ENCODE results near the gene SLMAP.

SLMAP gene
- total RNA-seq, result 90.2 to 136 (median 112) reads per million in 9 experiments

GRCh38 chr3:57755741-57756527, at the start of gene SLMAP:
SLMAP (plus strand) TSS chr3:57756309; CDS start chr3:57757652, 1,343 bp downstream.
- Mint-ChIP-seq H3K4me3 (peak within 1 kb of the TSS; percentile 94 to 96), H3K9me3 (no peaks in the 10 kb centered on the region), H3K36me3 (ENCODE audit: insufficient read depth) (peaks cover 26% of the 10 kb centered on the region), H3K27ac (peak within 1 kb of the TSS; percentile 93 to 95), H3K4me1 (ENCODE audit: low read depth in 2 of 2) (peaks cover 24 to 33% of the 10 kb centered on the region in 2 donors), H3K27me3 (no peaks in the 10 kb centered on the region)
- DNase-seq (peak; percentile 93 to 96 (median 94)), ATAC-seq (replicated peaks) (peak; percentile 95)

DNA sequence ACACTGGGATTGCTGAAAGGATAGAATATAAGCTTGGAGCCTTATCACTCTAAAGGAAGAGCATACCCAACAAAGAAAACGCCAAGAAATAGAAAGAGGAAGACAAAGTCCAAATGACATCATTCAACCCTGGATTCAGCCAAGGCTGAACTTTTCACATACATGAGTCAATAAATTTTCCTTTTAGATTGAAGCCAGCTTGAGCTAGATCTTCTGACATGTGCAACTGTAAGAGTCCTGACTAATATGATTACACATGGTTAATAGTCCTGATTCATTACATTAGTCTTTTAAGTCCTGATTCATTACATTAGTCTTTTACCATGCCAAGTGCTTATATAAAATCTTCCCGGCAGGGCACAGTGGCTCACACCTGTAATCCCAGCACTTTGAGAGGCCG, 49.6 kb upstream of the SLMAP start:
- Mint-ChIP-seq H3K9me3 (no peaks in the 10 kb centered on the region), H3K27me3 (no peaks in the 10 kb centered on the region), H3K27ac (no peak overlapping the region), H3K4me3 (no peak overlapping the region), H3K36me3 (ENCODE audit: insufficient read depth) (no peaks in the 10 kb centered on the region), H3K4me1 (ENCODE audit: low read depth in 2 of 2) (no peaks in the 10 kb centered on the region)
- ATAC-seq (replicated peaks), result no peak
- no peak for DNase-seq

GRCh38 chr3:57709031-57709430, 47.1 kb upstream of the SLMAP start:
- Mint-ChIP-seq H3K9me3 (no peaks in the 10 kb centered on the region), H3K4me3 (no peak overlapping the region), H3K27me3 (no peaks in the 10 kb centered on the region), H3K27ac (no peak overlapping the region), H3K36me3 (ENCODE audit: insufficient read depth) (no peaks in the 10 kb centered on the region), H3K4me1 (ENCODE audit: low read depth in 2 of 2) (no peaks in the 10 kb centered on the region)
- DNase-seq (no peak), ATAC-seq (replicated peaks) (no peak)

- Mint-ChIP-seq H3K36me3 (ENCODE audit: insufficient read depth) (no peaks in the 10 kb centered on the region), H3K4me1 (ENCODE audit: low read depth in 2 of 2) (no peaks in the 10 kb centered on the region), H3K27ac (no peak overlapping the region), H3K4me3 (no peak overlapping the region), H3K27me3 (no peaks in the 10 kb centered on the region), H3K9me3 (no peaks in the 10 kb centered on the region)
- no peak for DNase-seq
- no peak for ATAC-seq (replicated peaks)
These were observed 46.5 kb upstream of the SLMAP start for GRCh38 chr3:57709559-57709958.

- Mint-ChIP-seq H3K27ac (no peak overlapping the region), H3K4me1 (ENCODE audit: low read depth in 2 of 2) (no peaks in the 10 kb centered on the region), H3K36me3 (ENCODE audit: insufficient read depth) (peaks cover 4% of the 10 kb centered on the region), H3K9me3 (no peaks in the 10 kb centered on the region), H3K4me3 (no peak overlapping the region), H3K27me3 (no peaks in the 10 kb centered on the region)
- no peak for DNase-seq
- no peak for ATAC-seq (replicated peaks)
These were observed 40.4 kb upstream of the SLMAP start for GRCh38 chr3:57715686-57716085.

DNA sequence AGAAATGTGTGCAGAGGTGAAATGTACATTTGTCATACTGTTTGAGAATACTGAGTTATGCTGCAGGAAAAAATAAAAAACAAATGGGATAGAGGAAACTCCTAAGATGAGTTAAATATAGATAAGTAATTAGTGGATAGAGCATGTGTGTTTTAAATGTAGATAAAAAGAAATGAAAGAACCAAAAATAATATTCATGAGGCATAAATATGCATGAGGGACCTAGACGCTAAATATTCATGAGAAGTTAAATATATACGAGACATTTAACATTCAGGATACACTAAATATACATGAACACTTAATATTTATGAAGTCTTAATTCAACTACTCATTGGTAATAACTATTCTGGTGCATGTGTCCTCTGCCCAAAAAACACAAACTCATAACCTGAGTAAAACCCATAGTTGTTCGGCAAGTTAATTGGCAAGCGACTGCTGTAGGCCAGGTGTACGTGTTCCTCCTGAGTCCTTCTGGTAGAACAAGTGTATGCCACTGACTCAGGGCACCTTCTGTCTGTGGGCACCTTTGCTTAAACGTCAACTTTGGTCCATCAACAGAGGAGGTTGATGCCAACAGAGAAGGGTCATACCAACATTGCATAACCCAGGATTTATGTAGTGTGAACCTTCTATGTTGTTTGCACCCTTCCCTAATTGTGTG, 38.8 kb upstream of the SLMAP start:
- no peak overlapping the region for H3K4me3 Mint-ChIP-seq
- H3K27ac Mint-ChIP-seq, result no peak overlapping the region
- DNase-seq (no peak), ATAC-seq (replicated peaks) (no peak)
- peaks cover 4% of the 10 kb centered on the region for H3K36me3 Mint-ChIP-seq (ENCODE audit: insufficient read depth)
- H3K4me1 Mint-ChIP-seq (ENCODE audit: low read depth in 2 of 2), result no peaks in the 10 kb centered on the region
- H3K9me3 Mint-ChIP-seq, result no peaks in the 10 kb centered on the region
- no peaks in the 10 kb centered on the region for H3K27me3 Mint-ChIP-seq

GRCh38 chr3:57718118-57718517, 38.0 kb upstream of the SLMAP start:
- Mint-ChIP-seq H3K4me1 (ENCODE audit: low read depth in 2 of 2) (no peaks in the 10 kb centered on the region), H3K4me3 (no peak overlapping the region), H3K27ac (no peak overlapping the region), H3K27me3 (no peaks in the 10 kb centered on the region), H3K36me3 (ENCODE audit: insufficient read depth) (peaks cover 4% of the 10 kb centered on the region), H3K9me3 (no peaks in the 10 kb centered on the region)
- DNase-seq, result no peak
- no peak for ATAC-seq (replicated peaks)

GRCh38 chr3:57726397-57726796, 29.7 kb upstream of the SLMAP start:
- no peaks in the 10 kb centered on the region for H3K9me3 Mint-ChIP-seq
- no peak overlapping the region for H3K27ac Mint-ChIP-seq

DNA sequence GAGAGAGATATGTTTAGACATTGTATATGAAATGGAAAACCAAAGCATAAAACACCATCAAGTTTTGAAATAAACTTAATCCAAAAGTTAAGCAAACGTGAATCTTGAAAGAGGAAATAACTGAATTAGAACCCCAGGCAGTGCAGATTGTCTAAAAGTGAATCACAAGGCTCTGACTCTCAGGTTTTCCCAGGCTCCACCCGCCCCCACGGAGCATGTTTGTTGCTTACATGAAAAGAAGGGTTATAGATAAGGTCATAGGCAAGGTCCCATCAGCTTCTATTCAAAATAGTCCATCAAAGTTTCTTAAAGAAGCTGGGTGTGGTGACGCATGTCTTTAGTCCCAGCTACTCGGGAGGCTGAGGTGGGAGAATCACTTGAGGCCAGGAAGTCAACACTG, 29.0 kb upstream of the SLMAP start:
- H3K27me3 Mint-ChIP-seq, result no peaks in the 10 kb centered on the region
- no peaks in the 10 kb centered on the region for H3K4me1 Mint-ChIP-seq (ENCODE audit: low read depth in 2 of 2)
- H3K27ac Mint-ChIP-seq, result no peak overlapping the region
- H3K36me3 Mint-ChIP-seq (ENCODE audit: insufficient read depth), result peaks cover 2% of the 10 kb centered on the region
- no peak for ATAC-seq (replicated peaks)
- H3K4me3 Mint-ChIP-seq, result no peak overlapping the region
- H3K9me3 Mint-ChIP-seq, result no peaks in the 10 kb centered on the region
- DNase-seq, result no peak

More at GRCh38 chr3:57726397-57726796, 29.7 kb upstream of the SLMAP start:
- ATAC-seq (replicated peaks) (no peak), DNase-seq (no peak)
- Mint-ChIP-seq H3K4me1 (ENCODE audit: low read depth in 2 of 2) (no peaks in the 10 kb centered on the region), H3K4me3 (no peak overlapping the region), H3K27me3 (no peaks in the 10 kb centered on the region), H3K36me3 (ENCODE audit: insufficient read depth) (peaks cover 2% of the 10 kb centered on the region)

DNA sequence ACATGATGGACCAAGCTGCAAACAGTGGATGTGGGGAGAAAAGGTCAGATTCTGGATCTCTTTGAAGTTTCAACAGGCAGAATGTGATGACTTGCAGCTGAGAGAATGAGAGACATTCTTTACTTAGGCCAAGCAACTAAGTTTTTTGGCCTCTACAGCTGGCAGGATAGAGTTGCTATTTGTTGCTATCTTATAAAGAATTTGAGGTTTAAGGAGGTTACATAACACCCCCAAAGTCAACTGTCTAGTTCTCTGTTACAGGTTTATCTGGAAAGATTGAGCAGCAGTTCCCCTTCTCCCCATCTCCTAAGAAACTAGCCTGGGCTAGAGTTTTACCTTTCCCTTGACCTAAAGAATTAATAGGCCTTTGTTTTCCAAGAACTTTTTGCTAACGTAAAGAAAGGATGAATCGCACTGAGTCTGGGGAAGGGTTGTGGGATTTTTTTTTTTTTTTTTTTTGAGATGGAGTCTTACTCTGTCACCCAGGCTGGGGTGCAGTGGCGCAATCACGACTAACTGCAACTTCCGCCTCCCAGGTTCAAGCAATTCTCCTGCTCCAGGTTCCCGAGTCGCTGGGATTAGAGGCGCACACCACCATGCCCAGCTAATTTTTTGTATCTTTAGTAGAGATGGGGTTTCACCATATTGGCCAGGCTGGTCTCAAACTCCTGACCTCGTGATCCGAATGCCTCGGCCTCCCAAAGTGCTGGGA, 26.6 kb upstream of the SLMAP start:
- no peak overlapping the region for H3K4me3 Mint-ChIP-seq
- no peaks in the 10 kb centered on the region for H3K4me1 Mint-ChIP-seq (ENCODE audit: low read depth in 2 of 2)
- peaks cover 2% of the 10 kb centered on the region for H3K36me3 Mint-ChIP-seq (ENCODE audit: insufficient read depth)
- DNase-seq (no peak), ATAC-seq (replicated peaks) (no peak)
- H3K27me3 Mint-ChIP-seq, result no peaks in the 10 kb centered on the region
- no peak overlapping the region for H3K27ac Mint-ChIP-seq
- no peaks in the 10 kb centered on the region for H3K9me3 Mint-ChIP-seq

- no peak overlapping the region for H3K4me3 Mint-ChIP-seq
- no peak overlapping the region for H3K27ac Mint-ChIP-seq
- no peak for ATAC-seq (replicated peaks)
- H3K27me3 Mint-ChIP-seq, result no peaks in the 10 kb centered on the region
- DNase-seq, result no peak
- peaks cover 2% of the 10 kb centered on the region for H3K36me3 Mint-ChIP-seq (ENCODE audit: insufficient read depth)
- H3K4me1 Mint-ChIP-seq (ENCODE audit: low read depth in 2 of 2), result no peaks in the 10 kb centered on the region
- H3K9me3 Mint-ChIP-seq, result no peaks in the 10 kb centered on the region
These were observed 25.4 kb upstream of the SLMAP start for GRCh38 chr3:57730682-57731081.

- Mint-ChIP-seq H3K27ac (no peak overlapping the region), H3K4me3 (no peak overlapping the region), H3K4me1 (ENCODE audit: low read depth in 2 of 2) (no peaks in the 10 kb centered on the region), H3K36me3 (ENCODE audit: insufficient read depth) (peaks cover 2% of the 10 kb centered on the region), H3K27me3 (no peaks in the 10 kb centered on the region), H3K9me3 (no peaks in the 10 kb centered on the region)
- no peak for DNase-seq
- no peak for ATAC-seq (replicated peaks)
These were observed 24.8 kb upstream of the SLMAP start for GRCh38 chr3:57731311-57731710.

- Mint-ChIP-seq H3K27ac (no peak overlapping the region), H3K4me3 (no peak overlapping the region), H3K36me3 (ENCODE audit: insufficient read depth) (peaks cover 2% of the 10 kb centered on the region), H3K27me3 (no peaks in the 10 kb centered on the region), H3K4me1 (ENCODE audit: low read depth in 2 of 2) (no peaks in the 10 kb centered on the region), H3K9me3 (no peaks in the 10 kb centered on the region)
- DNase-seq, result no peak
- no peak for ATAC-seq (replicated peaks)
These were observed 22.3 kb upstream of the SLMAP start for GRCh38 chr3:57733790-57734189.

DNA sequence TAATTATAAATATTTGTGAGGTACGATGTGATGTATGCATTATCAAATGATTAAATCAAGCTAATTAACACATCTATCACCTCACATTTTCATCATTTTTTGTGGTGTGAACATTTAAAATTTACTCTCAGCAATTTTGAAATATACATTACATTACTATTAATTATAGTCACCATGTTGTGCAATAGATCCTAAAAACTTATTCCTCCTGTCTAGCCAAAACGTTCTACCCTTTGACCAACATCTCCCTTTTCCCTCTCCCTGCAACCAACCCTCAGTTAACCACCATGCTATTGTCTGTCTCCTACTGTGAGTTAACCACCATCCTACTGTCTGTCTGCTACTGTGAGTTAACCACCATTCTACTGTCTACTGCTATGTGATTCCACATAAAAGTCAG, 20.7 kb upstream of the SLMAP start:
- H3K27ac Mint-ChIP-seq, result no peak overlapping the region
- no peak for DNase-seq
- H3K27me3 Mint-ChIP-seq, result no peaks in the 10 kb centered on the region
- no peaks in the 10 kb centered on the region for H3K36me3 Mint-ChIP-seq (ENCODE audit: insufficient read depth)
- ATAC-seq (replicated peaks), result no peak
- no peaks in the 10 kb centered on the region for H3K9me3 Mint-ChIP-seq
- H3K4me3 Mint-ChIP-seq, result no peak overlapping the region
- no peaks in the 10 kb centered on the region for H3K4me1 Mint-ChIP-seq (ENCODE audit: low read depth in 2 of 2)
